ENCODE measurements around the gene DSTN.

Gene DSTN

GRCh38 chr20:17629678-17630089, 59.8 kb downstream of the DSTN start:
- no peak overlapping the region for H3K4me3 ChIP-seq (ENCODE audit: low read length)
- TF ChIP-seq CTCF (conservative IDR thresholded peaks at IDR 0.05; ENCODE audit: low read length): no peak
- no peak for DNase-seq (ENCODE audit: low read depth)

- no peak for TF ChIP-seq CTCF (conservative IDR thresholded peaks at IDR 0.05; ENCODE audit: low read length)
- no peak for DNase-seq (ENCODE audit: low read depth)
- no peak overlapping the region for H3K4me3 ChIP-seq (ENCODE audit: low read length)
These were observed 60.4 kb downstream of the DSTN start for GRCh38 chr20:17630151-17630805.

GRCh38 chr20:17630806-17631195, 60.9 kb downstream of the DSTN start:
- no peak for DNase-seq (ENCODE audit: low read depth)
- no peak overlapping the region for H3K4me3 ChIP-seq (ENCODE audit: low read length)
- TF ChIP-seq CTCF (conservative IDR thresholded peaks at IDR 0.05; ENCODE audit: low read length): no peak

- DNase-seq (ENCODE audit: low read depth): no peak
- H3K4me3 ChIP-seq (ENCODE audit: low read length): no peak overlapping the region
- no peak for TF ChIP-seq CTCF (conservative IDR thresholded peaks at IDR 0.05; ENCODE audit: low read length)
These were observed 61.9 kb downstream of the DSTN start for GRCh38 chr20:17631576-17632319.

GRCh38 chr20:17633221-17633849, 63.5 kb downstream of the DSTN start:
- TF ChIP-seq CTCF (conservative IDR thresholded peaks at IDR 0.05; ENCODE audit: low read length): no peak
- DNase-seq (ENCODE audit: low read depth): no peak
- H3K4me3 ChIP-seq (ENCODE audit: low read length): no peak overlapping the region

- no peak overlapping the region for H3K4me3 ChIP-seq (ENCODE audit: low read length)
- no peak for TF ChIP-seq CTCF (conservative IDR thresholded peaks at IDR 0.05; ENCODE audit: low read length)
- DNase-seq (ENCODE audit: low read depth): no peak
These were observed 64.1 kb downstream of the DSTN start for GRCh38 chr20:17633850-17634500.

Measured in AG10803 (cell line).